ENCODE results near the gene C10orf120.

- no peak for TF ChIP-seq POLR2AphosphoS5 (IDR thresholded peaks at IDR 0.05; ENCODE audit: insufficient read depth, low read depth, low read length)
- TF ChIP-seq CTCF (IDR thresholded peaks at IDR 0.05; ENCODE audit: extremely low read depth in 1 of 2, insufficient read depth in 1 of 2, low read depth in 1 of 2, low read length in 2 of 2), result no peak
- no peak for TF ChIP-seq MAX (IDR thresholded peaks at IDR 0.05; ENCODE audit: insufficient read depth, insufficient read length)
- TF ChIP-seq EZH2 (IDR thresholded peaks at IDR 0.05; ENCODE audit: borderline replicate concordance, low read depth, low read length, severe bottlenecking), result no peak
- TF ChIP-seq POLR2A (IDR thresholded peaks at IDR 0.05; ENCODE audit: low read depth, low read length), result no peak
- TF ChIP-seq JUN (IDR thresholded peaks at IDR 0.05; ENCODE audit: borderline replicate concordance, insufficient read depth, insufficient read length, low read depth), result no peak
- no peak for TF ChIP-seq MYC (IDR thresholded peaks at IDR 0.05; ENCODE audit: low read depth, low read length)
- TF ChIP-seq FOS (IDR thresholded peaks at IDR 0.05; ENCODE audit: borderline replicate concordance, insufficient read depth, low read length), result no peak
- no peak for TF ChIP-seq GATA2 (IDR thresholded peaks at IDR 0.05; ENCODE audit: insufficient read depth, insufficient read length, low read depth, low read length)
Measured at GRCh38 chr10:122699796-122700455, at the start of gene C10orf120.
